NCI-H2107 treated with DMSO at 0.1 percent for 48 hours (cell line): ENCODE results near the gene CYP24A1.
A peak's percentile ranks its signal among the peaks of the same experiment; 100 is the strongest.

Experiments used
- DNase-seq: peaks from one replicate; lab custom pipeline; 2025; ENCODE audit not compliant: unreplicated experiment; lab: John Stamatoyannopoulos, UW

CYP24A1 gene

DNA sequence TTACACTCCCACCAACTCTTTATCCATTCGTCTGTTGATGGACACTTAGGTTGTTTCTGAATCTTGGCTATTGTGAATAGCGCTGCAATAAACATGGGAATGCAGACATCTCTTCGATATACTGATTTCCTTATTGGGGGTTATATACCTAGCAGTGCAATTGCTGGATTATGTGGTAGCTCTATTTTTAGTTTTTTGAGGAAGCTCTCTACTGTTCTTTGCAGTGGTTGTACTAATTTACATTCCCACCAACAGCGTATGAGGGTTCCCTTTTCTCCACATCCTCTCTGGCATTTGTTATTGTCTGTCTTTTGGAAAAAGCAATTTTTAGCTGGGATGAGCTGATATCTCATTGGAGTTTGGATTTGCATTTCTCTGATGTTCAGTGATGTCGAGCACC, 29.5 kb upstream of the CYP24A1 start:
- no peak for DNase-seq

DNA sequence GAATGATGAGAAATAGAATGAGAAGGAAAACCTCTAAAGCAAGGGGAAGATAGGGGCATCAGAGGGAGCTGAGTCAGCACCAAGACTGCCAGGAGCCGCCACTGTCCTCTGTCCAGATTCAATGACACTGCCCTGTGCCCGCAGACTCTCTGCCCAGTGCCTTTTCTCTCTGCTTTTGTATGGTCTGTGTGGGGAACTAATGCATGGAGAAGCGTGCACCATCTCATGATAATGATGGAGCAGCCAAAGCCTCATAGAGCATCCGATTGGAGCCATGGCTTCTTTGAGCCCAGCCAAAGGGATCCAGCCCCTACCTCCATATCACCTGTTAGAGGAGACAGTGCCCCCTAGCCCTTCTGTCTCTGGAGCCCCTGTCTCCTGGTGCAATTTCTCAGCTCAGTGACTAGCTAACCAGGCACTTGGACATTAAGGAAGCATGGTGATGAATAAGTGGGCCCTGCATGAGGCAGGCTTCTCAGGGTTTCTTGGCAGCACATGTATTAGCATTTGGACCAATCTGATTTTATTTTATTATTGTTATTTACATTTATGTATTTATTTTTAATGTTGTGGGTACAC, 27.6 kb upstream of the CYP24A1 start:
- DNase-seq = no peak

DNA sequence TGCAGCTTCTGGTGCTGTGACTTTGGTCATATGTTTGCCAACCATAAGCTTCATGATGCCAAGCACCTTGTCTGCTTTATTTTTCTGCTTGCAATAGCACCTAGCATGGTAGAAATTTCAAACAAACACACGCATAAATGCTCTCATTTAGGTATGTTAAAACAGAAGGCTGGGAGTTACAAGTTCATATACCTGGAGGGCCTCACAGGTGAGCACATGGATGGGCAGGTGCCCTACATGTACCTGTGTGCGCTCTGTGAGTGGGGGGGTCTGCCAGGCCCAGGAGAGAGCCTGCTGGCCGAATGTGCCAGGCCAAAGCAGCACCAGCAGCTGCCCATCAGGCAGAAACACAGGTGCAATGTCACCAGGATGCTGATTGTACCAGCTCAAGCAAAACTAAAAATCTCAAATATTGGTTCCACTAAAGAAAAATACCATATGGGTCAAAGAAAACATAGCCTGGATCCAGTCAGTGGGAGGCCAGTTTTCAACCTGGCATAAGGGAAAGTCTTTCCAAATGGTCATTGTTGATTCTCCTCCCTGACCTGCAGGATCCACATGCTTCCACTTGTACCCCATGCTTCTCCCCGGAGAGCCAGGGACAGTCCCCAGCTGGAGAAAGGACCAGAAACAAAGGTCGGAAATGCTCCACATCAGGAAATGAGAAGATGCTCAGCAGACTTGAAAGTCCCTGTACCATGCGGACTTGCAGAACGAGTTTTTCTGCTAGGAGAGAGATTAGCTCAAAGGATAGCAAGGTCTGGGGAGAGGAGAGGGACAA, 26.9 kb upstream of the CYP24A1 start:
- DNase-seq = no peak

DNA sequence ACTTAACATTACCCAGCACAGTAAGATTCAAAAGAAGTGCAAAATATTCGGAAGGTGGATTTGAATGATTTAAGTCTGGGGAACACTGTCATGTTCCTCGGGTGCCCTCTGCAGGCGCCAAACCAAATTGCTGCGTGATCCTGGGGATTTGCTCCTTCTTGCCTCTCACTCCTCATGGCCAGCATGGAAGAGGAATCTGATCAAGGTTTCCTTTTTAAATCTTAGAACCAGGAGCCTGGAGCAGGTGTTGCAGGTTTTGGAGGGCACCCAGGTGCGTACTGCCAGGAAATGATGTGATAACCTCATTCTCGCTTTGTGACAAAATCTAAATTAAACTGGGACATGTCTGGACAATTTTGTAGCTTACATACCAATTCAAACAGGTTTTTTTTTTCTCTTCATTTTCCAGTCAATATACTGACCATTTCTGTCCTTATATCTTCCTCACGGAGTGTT, 26.0 kb upstream of the CYP24A1 start:
- peak; percentile 52 for DNase-seq

DNA sequence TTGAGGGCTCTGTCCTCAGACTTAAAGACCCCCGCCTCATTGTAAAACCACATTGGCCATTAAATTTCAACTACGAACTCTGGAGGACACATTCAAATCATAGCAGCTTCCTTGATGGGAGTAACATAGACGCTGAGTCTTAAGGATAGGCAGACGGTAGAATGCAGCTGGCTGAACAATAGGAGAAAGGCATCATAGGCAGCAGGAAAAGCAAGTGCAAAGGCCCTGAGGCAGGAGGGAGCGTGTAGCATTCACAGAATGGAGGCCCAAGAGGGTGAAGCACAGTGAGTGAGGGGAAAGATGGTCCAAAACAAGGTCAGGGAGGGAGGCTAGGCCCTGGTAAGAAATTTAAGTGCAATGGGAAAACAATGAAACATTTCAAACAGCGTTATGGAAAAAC, 25.5 kb upstream of the CYP24A1 start:
- no peak for DNase-seq

DNA sequence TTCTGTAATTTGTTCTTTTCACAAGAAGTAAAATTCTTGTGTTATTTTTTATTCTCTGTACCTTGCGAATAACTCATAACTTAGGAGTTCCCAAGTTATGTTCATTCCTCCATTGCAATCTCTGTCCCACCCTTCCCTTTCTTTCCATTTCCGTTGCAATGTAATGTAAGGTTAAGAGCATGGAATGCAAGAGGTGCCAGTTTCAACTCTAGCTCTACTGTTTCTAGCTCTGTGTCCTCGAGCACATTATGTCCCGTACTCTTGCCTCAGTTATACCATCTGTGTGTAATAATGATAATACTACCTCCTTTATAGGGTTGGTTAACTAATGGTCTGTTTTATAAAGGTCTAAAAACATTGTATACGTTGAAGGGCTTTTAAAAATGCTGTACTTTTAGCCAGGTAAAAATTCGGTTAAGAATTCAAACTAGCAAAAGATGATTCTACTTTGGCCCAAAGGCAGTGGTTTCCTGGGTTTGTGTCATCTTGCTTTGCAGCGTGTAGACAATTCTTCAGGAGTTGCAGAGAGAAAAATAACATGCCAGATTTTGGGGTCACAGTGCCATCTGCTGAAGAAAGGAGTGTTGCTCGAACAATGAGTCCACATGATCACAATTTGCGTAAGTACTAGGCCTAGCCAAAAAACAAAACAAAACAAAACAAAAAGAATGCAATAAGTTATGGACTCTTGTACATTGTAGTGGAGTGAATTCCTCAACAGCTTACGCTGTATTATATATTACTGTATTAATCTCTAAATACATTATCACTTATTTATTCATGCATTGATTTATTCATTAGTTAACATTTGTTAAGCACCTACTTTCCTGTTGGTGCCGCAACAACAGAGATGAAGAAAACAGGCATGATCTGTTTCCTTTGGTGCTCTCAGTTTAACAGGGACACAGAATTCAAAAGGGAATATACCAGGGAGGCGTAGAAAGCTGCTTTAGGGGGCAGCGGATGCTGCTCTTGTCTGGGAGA, 24.1 kb upstream of the CYP24A1 start:
- DNase-seq = no peak

DNA sequence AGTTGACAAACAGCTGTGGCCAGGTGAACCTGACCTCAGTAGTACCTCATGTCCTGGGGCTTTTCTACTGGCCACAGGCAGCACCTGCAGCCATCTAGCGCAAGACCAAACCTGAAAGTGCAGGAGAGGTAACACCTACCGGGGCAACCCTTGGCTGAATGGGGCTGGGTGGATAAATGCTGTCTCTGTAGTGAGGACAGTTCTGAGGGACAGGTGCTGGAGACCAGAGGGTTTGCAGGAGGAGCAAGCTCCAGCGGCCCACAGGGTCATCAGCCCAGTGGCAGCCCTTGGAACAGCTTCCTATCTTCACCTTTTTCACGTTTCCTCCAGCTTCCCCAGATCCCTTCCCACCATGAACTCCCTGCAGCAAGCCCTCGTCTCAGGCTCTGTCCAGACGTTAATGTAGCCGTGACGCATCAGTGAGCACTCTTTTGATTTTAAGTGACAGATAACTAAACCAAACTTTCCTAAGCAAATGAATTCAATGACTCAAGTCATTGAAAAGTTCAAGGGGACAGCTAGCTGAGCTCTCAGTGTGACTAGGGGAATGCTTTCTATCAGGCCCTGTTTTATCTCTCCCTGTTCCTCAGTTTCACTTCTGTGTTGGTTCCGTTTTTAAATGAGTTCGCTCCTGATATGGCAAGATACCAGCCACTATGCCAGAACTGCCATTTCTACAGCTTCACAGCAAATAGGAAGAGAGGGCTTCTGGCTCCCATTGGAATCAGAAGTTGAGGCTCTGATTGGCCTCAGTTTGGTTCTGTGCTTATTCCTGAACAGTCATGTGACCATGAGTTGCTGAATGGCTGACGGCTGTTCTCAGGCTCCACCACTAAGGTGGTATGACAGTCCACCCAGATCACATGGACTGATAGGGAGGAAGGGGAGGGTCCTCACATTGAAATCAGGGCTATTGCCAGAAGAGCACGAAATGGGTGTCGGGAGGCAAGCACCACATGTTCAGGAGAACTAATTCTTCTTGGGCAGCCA, 22.0 kb upstream of the CYP24A1 start:
- DNase-seq = no peak

DNA sequence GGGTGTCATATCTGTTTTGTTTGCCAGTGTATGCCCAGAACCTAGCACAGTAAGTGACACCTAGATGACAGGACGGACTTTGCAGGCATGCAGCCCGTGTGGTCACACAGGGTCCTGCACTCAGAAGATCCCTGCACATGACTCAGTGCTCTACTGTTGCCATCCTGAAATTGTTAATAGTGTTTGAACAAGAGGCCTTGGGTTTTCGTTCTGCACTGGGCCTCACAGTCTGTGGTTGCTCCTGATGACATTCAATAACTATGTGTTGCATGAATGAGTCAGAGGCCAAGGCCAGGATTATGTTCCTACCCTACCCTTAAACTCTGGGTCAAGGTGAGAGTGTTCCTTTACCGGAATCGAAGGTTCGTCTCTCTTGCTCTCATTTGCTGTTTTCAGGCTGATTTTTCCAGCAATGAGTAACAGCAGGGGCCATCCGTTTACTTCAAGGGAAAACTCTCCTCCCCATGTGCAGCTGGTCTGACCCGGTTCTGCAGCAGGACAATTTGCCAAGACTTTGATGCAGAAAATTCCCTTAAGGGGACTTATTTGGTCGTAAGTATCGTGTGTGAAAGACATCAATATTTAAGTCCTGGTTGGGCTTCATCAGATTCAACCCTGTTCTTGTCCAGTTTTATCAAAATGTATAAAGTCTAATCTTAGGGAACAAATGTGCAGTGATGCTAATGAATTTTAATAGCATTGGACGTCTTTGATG, 21.1 kb upstream of the CYP24A1 start:
- no peak for DNase-seq

DNA sequence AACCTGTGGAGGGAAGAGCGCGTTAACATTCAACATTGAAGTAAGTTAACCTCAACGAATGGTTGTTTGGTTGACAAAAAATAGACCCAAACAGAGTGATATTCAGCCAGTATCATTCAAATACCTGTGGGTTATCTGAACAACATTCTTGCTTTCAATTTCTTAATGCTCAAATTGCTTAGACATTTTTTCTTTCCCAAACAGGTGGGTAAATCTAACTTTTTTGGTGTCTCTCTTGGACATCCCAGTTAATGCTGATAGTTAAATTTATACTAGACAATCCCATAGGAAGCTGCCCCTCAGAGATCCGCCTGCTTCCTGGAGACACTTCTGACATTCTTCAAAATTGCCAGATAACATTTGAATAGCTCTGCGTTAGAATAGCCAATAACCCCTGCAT, 20.0 kb upstream of the CYP24A1 start:
- no peak for DNase-seq

DNA sequence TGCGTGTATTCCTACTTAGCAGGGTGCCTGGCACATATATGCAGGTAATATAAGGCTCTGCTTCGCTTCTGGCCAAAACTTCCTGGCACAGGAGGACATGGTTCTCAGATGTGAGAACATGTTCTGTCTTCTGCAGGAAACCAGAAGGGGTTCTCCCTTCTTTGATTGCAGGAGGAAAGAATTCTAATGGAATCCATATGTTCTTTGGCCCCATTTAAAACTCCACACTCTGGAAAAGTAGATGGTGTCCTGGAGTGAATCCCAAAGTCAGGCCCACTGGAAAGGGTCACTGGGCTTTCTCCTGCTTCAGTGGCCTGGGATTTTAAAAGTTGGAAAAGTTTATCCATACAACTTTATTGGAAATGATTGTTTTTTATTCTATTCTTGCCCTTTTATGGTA, 16.4 kb upstream of the CYP24A1 start:
- no peak for DNase-seq

DNA sequence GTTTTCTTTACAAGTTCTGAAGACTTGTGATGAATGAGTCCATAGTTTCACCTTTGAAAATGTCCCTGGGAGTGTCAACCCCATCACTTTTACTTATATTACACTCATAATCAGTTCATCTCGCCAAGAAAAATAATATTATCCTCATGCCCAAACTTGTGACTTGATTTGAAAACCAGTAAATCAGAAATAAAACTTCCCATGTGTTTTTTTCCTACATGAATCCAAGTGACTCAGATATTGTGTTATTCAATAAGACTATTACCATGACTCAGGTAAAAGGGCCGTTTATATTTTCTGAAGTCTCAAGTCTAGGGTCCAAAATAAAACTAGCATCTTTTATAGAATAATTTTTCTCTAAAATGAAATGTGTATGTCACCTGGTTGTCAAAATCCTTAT, 15.8 kb upstream of the CYP24A1 start:
- no peak for DNase-seq

DNA sequence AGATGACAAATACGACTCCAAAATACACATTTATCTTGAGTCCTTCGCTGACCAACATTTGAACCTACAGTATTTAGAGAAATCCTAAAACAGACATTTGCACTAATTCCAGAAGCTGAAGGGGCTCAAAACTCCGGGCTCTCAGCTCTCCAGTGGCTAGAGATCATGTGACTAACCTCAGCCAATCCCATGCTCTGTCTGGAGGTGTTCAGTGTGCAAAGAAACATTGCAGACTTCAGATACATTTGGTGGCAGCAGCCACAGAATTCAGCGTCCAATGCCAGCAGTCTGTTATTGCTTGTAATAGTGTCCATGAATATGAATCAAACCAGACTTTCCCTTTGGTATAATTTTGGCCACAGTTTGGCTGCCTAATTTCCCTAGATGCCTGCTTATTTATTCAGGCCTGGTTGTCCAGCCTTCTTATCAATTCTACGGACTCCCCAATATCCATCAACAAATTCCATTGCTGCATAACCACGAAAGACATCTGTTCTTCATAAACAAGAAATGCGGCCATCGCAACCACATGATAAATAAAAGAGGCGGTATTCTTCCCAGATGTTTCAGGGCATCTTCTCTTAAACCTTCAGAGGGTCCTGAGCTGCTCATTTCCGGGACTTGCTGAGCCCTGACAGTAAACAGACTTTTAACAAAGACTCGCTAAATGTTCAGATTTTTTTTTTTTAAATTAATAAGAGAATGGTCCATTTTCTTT, 14.5 kb upstream of the CYP24A1 start:
- DNase-seq = no peak

DNA sequence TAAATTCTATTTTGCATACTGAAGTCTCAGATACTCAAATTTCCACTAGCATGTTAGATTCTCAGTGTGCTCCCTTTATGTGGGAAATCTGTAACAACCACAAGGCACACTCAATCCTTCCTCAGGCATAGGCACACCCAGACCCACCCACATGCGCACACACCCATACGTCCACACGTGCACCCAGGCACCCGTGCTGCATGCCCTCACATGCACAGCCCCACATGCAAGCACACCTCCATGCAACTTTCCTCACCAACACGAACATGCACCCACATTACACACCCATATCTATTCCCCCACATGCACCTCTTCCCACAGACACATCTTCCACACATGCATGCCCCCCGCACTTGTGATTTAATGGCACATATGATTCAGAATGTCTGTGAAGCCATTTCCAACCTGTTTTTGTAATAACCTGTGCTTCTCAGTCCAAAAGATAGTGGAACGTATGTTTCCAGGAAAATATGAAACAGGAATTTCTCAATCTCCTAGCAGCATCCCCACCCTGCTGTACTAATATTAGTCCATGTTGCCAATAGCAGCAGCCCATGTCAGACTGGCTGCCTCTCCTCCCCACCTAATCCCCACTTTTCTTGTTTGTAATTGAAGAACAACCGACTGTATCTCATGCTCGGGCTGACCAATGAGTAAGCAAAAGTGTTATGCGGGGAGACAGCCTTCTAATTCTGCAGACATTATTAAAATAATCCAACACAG, 11.3 kb upstream of the CYP24A1 start:
- no peak for DNase-seq

DNA sequence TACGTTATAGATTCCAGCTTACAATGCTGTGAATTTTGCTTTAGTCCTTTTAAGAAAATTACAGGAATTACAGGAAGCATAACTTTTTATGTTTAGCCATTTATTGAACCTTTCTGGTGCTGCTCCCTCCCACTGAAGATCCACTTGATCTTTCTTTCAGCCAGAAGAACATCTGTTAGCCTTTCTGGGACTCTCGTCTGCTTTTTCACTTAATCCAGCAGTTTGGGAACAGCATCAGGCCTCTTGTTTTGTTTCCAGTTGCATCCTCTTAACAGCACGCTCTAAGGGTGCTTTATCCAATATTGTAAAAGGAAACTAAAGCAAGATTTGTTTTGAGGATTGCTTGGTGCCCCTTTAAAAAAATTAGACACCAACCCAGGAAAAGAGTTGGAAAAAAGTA, 10.3 kb upstream of the CYP24A1 start:
- DNase-seq = no peak

DNA sequence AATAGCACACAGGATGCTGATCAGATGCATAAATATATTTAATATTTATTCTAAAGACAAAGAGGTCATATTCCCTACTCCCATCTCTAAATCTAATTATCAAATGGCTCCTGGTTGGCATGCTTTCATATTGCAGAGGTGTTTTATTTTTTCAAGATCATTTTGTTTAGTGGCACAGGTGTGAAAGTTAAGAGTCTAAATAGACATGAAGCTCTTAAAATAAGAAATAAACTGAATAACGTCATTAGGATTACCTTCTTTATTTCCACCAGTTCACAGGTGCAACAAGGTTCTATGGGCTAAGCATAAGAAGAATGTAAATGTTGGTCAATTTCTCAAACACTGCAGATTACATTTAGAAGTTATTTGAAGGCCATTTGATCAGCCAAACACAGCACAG, 7.1 kb upstream of the CYP24A1 start:
- DNase-seq = no peak

DNA sequence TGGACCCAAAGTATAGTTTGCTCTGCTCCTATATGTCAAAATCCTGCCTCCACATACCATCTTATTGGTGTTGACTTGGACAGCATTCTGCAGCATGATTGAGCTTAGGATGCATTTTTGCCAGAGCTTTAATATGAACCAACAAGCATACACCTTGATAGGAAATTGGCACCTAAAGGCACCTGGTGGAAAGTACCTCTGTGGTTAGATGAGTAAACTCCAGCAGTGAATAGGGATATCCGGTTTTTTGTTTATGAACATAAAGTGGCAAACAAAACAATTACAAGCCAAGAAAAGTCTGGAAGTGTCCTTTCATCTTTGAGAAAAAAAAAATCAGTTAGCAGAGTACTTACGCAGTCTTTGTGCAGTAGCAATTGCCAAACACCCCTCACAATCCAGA, 6.2 kb upstream of the CYP24A1 start:
- DNase-seq = peak; percentile 52

DNA sequence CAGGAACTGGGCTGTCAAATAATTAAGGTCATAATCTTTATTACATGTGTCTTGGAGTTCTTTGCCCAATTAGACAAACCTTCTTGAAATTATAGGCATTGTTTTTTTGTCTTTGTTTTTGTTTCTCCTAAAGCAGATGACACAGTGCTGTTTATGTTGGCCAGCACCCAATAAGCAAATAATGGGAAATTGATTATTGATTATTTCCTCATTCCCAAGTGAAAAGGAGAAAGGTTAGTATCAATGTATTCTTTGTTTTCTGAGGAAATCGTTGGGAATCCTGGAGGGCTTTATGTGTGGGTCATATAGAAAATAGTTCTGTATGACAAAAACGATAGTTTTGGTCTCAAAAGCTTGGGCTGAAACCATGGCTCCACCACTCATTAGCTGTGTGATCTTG, 4.5 kb upstream of the CYP24A1 start:
- no peak for DNase-seq

DNA sequence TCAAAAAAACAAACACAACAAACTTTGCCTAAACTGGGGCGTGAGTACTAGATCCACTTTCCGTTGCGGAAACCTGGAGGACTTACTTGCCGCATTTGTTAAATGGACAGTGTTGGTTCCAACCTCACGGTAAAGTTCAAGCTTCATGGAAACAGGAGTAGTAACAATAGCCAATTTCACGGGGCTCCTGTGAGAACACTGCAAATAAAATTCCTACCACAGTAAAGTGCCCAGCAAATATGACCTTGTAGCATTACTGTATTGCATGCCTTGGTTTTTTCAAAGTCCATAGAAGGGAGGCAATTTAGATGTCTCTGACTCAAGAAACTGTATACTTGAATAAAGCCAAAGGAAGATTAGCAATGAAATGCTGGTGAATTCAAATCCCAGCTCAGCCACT, 3.6 kb upstream of the CYP24A1 start:
- DNase-seq = no peak

DNA sequence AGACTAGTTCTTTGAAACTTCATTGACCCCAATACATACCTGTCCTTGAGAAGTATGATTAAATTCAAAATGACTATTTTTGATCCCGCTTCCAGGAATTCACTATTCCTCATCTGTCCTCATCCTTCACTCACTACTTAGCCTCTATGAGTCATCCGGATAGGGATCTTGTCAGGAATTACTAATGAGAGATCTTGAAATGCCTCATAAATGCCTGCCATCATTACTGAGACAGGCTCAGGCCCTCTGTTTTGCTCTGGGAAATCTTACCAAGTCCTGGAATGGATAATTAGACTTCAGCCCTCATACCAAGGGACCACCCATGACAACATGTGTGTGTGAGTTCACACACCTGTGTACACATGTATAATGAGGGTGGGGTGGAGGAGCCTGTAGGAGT, 2.8 kb upstream of the CYP24A1 start:
- DNase-seq = no peak
